H1 (cell line): ENCODE results near the gene EEIG1. TPM values are rescaled to one million over a fixed set of nuclear protein-coding genes. Genes with fewer than 3 reads are reported as not detected.

ENCODE experiments used
- BRCA1 ChIP-seq: IDR thresholded peaks from 2 replicates; pipeline ENCODE4 v1.6.1; 2012; ENCODE audit warnings: low read depth, low read length, improper control_type of control experiment
- EGR1 ChIP-seq: IDR thresholded peaks from 2 replicates; pipeline ENCODE4 v1.6.1; 2011; ENCODE audit warnings: low read depth, low read length, borderline replicate concordance
- GABPA ChIP-seq: IDR thresholded peaks from 2 replicates; pipeline ENCODE4 v1.6.1; 2011; ENCODE audit warnings: mild to moderate bottlenecking, low read length, moderate library complexity, borderline replicate concordance; ENCODE audit not compliant: insufficient read depth
- HDAC2 ChIP-seq, 2 experiments: fragments of 300-600 bp in 1 of 2; sonication (generic) in 1 of 2; IDR thresholded peaks; 2 replicates each; pipeline ENCODE4 v1.6.1; 2011 to 2012; ENCODE audit warnings: low read depth in 2 of 2, low read length in 2 of 2, mild to moderate bottlenecking in 2 of 2, moderate library complexity in 2 of 2, borderline replicate concordance in 1 of 2, inconsistent platforms in 1 of 2
- JUND ChIP-seq: IDR thresholded peaks from 2 replicates; pipeline ENCODE4 v1.6.1; 2011; ENCODE audit warnings: mild to moderate bottlenecking, improper control_type of control experiment, low read length
- PHF8 ChIP-seq: fragments of 200-600 bp; sonication (generic); conservative IDR thresholded peaks from 2 replicates; pipeline ENCODE4 v1.7.1; 2012; ENCODE audit warnings: low read depth, mild to moderate bottlenecking, inconsistent platforms, low read length, moderate library complexity
- polyA plus RNA-seq, 7 experiments: library from polyadenylated mRNA; depleted of rRNA in 3 of 7; stranded (reverse) in 5 of 7; unstranded in 2 of 7; fragments of >200 nt in 5 of 7; fragments of 200-250 nt in 2 of 7; gene quantifications; 1 replicate in 5 of 7; 2 replicates in 1 of 7; 4 replicates in 1 of 7; pipeline versions ENCODE4 v1.2.1 to v1.2.3, GENCODE V29; 2011 to 2013; ENCODE audit warnings: missing spikeins in 2 of 7, mixed read lengths in 2 of 7
- total RNA-seq: library from RNA; stranded (reverse); fragmentation: NEBNext Ultra II Directional; extraction: Animal tissue kit (Norgen Biotek cat#: 25700); gene quantifications from 2 replicates; pipeline ENCODE4 v1.2.1, GENCODE V29; 2021

The EEIG1 gene
- total and polyA plus RNA-seq, 2 of the 8 experiments (the other 6 are each of a cell fraction or from before 2014, with no cell fraction given) = 29.8 to 50.8 TPM

- no peak for TF ChIP-seq PHF8
- no peak for TF ChIP-seq GABPA
- TF ChIP-seq HDAC2 (IDR thresholded peaks at IDR 0.05; ENCODE audit: borderline replicate concordance in 1 of 2, low read depth in 2 of 2, low read length in 2 of 2) = no peak
- no peak for TF ChIP-seq EGR1
- no peak for TF ChIP-seq JUND
- no peak for TF ChIP-seq BRCA1
Measured at GRCh38 chr9:127975376-127976315, 5.1 kb downstream of the EEIG1 start (continued).
